Purkinje cell (primary cell): ENCODE results near the gene SATB1. TPM values are rescaled to one million over a fixed set of nuclear protein-coding genes. Genes with fewer than 3 reads are reported as not detected.

Experiments
- polyA plus RNA-seq: library from polyadenylated mRNA; unstranded; fragments of >200 nt; fragmentation: Nextera tagmentation; gene quantifications from 2 replicates; pipeline ENCODE4 v1.2.1, GENCODE V29; 2014

The SATB1 gene
- 7.1 and 19.9 TPM in 2 replicates for polyA plus RNA-seq

DNA sequence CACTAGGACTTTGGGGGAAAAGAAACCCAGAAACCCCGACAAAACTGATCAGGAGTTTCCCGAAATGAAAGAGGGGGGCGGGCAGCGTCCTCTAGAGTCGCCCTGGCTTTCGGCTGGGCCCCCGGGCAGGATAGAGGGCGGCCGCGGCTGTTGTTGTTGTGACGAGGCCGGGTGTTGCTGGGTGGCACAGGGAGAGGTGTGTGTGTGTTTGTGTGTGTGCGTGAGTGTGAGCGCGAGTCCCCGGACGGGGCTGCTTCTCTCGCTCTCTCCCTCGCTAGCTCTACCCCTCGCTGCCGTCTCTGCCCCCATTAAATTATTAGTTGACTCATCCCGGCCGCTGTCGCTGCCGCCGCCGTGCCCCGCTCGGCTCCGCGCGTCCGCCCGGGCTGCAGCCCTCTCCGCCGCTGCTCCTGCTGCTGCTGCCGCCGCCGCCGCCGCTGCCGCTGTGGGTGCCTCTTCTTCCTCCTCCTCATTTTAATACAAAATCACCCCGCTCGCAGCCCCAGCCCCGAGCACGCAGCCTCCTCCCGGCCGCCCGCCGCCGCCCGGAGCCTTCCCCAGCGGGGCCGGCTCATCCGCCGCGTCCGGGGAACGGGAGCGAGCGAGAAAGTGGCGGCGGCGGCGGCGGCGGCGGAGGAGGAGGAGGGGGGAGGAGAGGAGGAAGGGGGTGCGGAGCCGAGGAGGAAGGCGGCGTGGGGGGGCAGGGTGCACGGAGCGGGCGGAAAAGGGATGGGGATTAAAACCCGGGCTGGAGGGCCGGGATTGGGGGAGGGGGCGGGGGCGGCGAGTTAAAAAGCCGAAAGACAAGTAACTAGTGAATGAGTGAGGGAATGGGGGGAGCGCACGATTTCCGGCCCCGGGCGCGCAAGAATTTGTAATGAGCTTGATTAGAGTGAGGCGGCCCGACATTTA is at the start of gene SATB1:
Gene SATB1, minus strand, starts transcription at position 611 of the 912 bp plus-strand sequence. CDS start 4,372 bp downstream, outside the sequence.

